Measurements from ENCODE around the gene PNKD.

PNKD gene

DNA sequence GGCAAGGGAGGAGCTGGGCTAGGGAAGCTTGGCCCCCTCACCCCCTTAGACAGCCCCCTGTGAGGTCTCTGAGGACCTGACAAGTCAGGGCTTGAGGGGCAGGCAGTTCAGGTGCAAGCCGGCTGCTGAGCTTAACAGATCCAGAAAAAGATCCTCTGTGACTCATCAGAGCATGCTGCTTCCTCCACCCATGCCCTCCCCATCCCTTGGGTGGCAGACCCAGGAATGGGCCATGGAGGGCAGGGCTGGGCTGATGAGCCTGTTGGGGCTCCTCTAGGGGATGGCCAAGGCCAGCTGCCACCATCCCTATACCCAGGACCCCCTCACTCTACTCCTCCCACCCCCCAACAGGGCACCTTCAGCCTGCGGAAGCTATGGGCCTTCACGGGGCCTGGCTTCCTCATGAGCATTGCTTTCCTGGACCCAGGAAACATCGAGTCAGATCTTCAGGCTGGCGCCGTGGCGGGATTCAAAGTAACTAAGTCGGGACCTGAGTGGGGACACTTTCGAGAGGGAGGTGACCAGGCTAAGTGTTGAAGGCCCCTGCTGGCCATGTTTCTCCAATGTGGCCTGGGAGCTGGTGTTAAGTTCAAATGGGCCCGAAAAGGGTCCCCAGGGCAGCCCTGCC lies 113.7 kb downstream of the PNKD start:
- DNase-seq, result no peak

DNA sequence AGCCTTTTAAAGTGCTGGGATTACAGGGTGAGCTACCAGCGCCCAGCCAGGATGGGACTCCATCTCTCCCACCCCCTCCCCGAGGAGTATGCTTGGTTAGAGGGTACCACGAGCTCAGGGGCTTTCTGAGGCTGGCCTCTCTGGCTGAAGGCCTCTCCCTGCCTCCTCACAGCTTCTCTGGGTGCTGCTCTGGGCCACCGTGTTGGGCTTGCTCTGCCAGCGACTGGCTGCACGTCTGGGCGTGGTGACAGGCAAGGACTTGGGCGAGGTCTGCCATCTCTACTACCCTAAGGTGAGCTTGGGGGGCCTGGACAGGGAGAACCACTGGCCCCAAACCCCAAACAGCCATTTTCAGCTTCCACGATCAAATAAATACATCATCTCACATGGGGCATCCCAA lies 114.7 kb downstream of the PNKD start:
- DNase-seq, result no peak

DNA sequence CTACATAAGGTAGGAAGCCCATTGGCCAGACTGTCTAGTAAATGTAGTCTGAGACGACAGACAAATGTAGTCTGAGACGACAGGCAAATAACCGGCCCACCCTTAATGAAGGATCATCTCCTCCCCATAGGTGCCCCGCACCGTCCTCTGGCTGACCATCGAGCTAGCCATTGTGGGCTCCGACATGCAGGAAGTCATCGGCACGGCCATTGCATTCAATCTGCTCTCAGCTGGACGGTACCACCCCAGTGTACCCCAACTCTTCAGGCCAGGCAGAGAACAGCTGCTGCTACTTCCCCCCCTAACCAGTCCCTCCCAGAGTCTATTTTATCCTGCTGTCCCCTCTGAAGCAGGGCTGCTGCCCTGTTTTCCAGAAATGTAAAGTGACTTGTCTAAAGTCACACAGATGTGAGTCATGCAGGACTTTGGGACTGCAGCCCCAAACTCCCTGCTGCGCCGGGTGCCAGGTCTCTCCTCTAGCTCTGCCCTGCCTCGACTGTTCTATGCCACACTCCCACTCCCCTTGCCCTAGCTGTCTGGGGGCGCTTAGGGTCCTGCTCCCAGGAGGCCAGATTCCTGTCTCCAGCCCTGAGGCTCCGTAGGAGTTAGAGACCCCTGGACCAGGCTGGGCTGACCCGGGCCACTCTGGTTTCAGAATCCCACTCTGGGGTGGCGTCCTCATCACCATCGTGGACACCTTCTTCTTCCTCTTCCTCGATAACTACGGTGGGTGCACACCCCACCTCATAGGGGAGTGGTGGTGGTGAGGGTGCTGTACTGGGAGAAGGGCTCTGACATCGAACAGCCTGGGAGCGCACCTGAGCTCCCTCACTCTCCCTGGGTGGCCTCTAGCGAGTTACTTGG lies 116.4 kb downstream of the PNKD start:
- no peak for DNase-seq

DNA sequence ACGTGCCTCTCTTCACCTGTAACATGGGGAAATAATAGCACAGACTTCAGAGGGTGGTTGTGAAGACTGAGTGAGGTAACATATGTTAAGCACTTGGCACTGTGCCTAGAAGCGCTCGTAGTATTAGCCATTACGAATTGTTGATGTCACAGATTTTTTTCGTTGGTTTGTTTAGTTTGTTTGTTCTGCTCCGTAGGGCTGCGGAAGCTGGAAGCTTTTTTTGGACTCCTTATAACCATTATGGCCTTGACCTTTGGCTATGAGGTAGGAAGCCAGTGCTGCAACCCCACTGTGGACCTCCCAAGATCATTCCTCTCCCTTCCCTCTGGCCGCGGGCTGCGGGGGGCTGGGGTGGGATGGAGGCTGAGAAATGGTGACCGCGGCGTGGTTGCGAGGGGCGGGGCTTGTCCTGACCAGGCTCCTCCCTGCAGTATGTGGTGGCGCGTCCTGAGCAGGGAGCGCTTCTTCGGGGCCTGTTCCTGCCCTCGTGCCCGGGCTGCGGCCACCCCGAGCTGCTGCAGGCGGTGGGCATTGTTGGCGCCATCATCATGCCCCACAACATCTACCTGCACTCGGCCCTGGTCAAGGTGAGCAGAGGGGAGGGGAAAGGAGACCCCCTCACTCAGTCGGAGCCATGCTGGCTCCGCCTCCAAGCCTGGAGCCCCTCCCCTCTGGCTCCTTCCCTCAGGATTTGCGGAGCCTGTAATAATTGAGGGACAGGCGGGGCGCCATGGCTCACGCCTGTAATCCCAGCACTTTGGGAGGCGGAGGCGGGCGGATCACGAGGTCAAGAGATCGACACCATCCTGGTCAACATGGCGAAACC lies 117.3 kb downstream of the PNKD start:
- no peak for DNase-seq

DNA sequence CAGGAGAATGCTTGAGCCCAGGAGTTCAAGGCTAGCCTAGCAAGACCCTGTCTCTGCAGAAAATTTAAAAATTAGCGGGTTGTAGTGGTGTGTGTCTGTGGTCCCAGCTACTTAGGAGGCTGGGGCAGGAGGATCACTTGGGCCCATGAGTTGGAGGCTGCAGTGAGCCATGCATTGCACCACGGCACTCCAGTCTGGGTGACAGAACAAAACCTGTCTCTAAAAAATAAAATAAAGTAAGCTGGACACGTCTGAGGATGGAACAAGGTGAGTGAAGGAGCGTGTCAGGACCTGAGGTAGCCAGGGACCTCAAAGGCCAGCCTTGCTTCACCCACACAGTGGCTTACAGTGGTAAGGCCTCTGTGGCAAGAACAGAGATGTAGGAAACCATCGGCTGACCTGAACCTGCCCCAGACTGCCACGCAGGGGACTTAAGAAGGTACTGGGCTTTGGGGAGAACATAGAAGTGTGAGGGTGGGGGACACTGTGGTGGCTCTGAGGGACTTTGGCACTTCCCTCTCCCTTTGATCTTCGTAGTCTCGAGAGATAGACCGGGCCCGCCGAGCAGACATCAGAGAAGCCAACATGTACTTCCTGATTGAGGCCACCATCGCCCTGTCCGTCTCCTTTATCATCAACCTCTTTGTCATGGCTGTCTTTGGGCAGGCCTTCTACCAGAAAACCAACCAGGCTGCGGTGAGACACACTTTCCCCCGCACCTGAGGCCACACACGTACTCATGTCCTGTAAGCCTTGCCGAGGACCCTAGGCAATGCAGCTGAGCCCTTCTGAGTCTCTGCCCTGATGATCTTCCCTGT lies 119.2 kb downstream of the PNKD start:
- DNase-seq, result no peak

DNA sequence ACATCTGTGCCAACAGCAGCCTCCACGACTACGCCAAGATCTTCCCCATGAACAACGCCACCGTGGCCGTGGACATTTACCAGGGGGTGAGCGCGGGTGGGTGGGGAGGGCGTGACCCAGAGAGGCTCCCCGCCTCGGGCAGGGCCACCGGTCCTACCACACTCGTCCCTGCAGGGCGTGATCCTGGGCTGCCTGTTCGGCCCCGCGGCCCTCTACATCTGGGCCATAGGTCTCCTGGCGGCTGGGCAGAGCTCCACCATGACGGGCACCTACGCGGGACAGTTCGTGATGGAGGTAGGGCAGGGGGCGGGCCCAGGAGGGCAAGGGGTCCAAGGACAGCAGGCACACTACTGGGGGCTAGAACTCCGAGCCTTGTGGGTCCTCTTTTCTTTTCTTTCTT lies 120.9 kb downstream of the PNKD start:
- no peak for DNase-seq

DNA sequence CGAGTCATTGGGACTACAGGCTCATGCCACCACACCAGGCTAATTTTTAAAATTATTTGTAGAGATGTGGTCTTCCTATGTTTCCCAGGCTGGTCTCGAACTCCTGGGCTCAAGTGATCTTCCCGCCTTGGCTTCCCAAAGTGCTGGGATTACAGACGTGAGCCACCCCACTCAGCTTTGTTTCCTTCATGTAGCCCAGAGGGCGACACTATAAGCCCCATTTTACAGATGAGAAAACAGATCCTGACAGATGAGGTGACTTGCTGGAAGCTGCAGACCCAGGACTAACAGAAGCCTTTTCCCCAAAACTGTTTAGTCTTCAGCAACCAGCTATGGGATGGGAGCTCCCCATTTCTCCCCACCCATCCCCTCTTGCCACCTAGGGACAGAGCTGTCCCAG lies 122.1 kb downstream of the PNKD start:
- DNase-seq, result no peak

DNA sequence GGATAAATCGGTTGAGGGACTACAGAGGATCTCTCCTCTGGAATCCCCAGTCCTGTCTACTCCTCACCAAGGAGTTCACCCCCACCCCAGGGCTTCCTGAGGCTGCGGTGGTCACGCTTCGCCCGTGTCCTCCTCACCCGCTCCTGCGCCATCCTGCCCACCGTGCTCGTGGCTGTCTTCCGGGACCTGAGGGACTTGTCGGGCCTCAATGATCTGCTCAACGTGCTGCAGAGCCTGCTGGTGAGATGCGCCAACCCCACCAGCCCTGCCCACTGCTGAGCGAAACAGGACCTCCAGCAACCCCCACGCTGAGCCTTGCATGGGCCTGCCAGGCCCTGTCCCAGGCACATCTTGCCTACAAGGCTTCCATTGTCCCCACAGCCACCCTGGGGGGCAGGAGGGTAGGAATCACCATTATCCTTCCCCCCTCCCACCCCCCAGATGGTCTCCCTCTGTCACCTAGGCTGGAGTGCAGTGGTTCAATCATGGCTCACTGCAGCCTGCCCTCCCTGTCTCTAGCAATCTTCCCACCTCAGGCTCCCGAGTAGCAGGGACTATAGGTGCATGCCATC lies 122.7 kb downstream of the PNKD start:
- no peak for DNase-seq

DNA sequence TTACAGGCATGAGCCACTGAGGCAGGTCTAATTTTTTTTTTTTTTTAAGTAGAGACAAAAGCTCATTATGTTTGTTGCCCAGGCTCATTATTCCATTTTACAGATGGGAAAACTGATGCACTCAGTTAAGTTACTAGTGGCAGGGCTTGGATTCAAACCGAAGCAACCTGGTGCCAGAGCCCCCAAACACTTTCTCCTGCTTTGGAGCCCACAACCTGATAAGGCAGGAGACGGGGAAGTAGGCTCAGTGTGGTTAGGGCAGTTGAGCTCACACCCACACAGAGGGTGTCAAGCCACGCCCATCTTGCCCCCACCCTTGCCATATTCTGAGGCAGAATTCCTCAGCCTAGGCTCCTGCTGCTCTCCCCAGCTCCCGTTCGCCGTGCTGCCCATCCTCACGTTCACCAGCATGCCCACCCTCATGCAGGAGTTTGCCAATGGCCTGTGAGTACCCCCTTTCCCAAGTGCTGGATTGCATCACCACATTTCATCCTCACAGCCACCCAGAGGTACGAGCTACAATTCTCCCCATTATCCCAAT lies 123.5 kb downstream of the PNKD start:
- DNase-seq, result no peak

DNA sequence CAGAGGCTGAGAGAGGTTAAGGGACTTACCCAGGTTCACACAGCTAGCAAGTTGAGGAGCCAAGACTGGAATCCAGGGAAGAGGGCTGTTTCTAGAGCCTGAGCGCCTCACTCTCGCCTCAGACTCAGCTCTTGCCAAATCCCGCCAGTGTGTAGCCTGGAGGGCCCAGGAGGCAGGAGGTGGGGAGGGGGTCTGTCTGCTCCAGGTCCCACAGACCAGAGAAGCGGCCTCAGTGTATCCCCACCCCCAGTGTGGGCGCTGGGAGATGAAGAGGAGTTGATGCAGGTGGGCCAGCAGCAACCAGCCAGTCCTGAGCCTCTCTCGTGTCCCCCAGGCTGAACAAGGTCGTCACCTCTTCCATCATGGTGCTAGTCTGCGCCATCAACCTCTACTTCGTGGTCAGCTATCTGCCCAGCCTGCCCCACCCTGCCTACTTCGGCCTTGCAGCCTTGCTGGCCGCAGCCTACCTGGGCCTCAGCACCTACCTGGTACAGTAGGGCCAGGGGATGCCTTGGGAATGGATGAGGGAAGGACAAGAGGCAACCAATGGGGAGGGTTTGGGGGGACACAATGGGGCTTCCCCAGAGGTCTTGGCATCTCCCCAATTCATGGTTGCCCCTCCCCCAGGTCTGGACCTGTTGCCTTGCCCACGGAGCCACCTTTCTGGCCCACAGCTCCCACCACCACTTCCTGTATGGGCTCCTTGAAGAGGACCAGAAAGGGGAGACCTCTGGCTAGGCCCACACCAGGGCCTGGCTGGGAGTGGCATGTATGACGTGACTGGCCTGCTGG lies 124.2 kb downstream of the PNKD start:
- no peak for DNase-seq

DNA sequence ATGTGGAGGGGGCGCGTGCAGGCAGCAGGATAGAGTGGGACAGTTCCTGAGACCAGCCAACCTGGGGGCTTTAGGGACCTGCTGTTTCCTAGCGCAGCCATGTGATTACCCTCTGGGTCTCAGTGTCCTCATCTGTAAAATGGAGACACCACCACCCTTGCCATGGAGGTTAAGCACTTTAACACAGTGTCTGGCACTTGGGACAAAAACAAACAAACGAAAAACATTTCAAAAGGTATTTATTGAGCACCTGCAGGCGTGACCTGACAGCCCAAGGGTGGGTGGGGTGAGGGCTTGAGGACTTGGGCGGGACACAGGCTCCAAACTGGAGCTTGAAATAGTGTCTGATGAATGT lies 124.7 kb downstream of the PNKD start:
- DNase-seq, result no peak

DNA sequence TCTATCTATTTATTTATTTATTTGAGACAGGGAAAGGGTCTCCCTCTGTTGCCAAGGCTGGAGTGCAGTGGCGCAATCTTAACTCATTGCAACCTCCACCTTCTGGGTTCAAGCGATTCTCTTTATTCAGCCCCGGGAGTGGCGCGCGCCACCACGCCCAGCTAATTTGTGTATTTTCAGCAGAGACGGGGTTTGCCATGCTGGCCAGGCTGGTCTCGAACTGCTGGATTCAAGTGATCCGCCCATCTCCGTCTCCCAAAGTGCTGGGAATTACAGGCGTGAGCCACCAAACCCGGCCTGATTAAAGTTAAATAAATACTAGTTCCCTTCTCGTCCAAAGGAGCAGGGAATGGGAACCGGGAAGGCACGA lies 125.1 kb downstream of the PNKD start:
- no peak for DNase-seq

DNA sequence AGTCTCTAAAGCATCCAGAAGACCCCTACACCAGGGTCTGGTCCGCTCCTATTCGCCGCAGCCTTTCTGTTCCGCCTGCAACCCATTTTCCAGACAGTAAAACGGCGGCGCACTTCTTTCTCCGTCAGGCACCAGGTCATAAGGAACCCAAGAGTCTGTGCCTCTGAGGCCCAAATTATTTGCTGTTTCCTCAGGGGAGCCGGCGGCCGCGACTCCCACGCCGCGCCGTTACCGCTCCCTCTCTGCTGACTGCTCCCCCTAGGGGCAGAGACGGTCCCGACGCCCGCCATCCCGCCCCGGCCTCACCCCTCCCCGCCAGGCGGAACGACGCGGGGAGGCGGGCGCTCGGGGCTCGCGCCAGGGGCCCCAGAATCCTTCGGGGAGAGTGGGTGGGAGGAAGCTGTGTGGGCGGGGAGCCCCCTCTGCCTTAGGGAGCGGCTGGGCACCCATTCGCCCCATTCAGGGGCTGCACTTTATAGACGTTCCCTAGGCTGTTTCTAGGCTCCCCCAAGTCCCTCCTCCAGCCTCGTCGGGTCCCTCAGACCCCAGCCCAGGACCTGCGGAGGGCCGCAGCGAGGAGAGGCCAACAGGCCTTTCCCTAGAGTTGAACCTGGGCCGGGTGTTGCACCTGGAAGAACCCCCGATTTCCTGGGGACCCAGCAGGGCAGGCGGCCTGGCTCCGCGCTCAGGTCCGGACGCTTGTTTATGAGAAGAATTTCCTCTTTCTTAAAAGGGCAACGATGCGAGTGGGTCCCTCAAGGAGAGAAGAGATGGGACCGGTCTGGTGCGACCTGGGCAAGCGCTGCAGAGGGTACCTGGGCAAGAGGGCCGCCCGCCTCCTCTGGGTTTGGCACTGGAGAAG lies 125.7 kb downstream of the PNKD start:
- DNase-seq, result peak; percentile 84 to 89 (median 87)
